Heart left ventricle (tissue), 13 donors: ENCODE results near the gene MYOZ3.

Experiments
- POLR2A ChIP-seq, 2 donors: fragments of 450-650 bp; IDR thresholded peaks; one replicate each; pipeline ENCODE4 v1.6.1; 2017; ENCODE audit warnings: antibody characterized with exemption in 2 of 2, mild to moderate bottlenecking in 2 of 2, moderate library complexity in 2 of 2
- TF ChIP-seq, protein P1 (sequence below), 12 donors: fragments of 200-600 bp; sonication (generic) in 4 of 12; IDR thresholded peaks; one replicate each; pipeline versions ENCODE4 v1.5.0 to v1.8.0; 2018 to 2022; ENCODE audit warnings: antibody characterized with exemption in 12 of 12, mild to moderate bottlenecking in 5 of 12
- donor health status: ischemic (EF 13 %, LVEDD 7.1; RV severe dilation, severe dysfunction).
- donor health status: DM: no; HTN: yes; CAD: no.
- donor health status: DM: no; HTN: no; CAD: no.
- donor health status: ischemic (EF 25% LVEDD 6.9; RV normal size, moderate dysfunction).
- donor health status: ischemic (EF 25% LVEDD 5.7; RV mildly dilated, moderate dysfunction).
- donor health status: ischemic (EF 35%, LVEDD 5.7; RV mildly dilated, moderate dysfunction).
- donor health status: nonischemic (EF 11% LVEDD 7.7; RV severe dilation, severe dysfunction).
- donor health status: DM: yes; HTN: yes; CAD: no.
- donor health status: PGD.
- donor health status: ischemic (EF 29% LVEDD 5.4; RV normal size, mild dysfunction).
- donor health status: nonischemic (EF 23%, LVEDD 6.1; RV moderate dilation, normal function).

GRCh38 chr5:150630461-150631325 lies 30.4 kb upstream of the MYOZ3 start:
- TF ChIP-seq, protein P1, sequence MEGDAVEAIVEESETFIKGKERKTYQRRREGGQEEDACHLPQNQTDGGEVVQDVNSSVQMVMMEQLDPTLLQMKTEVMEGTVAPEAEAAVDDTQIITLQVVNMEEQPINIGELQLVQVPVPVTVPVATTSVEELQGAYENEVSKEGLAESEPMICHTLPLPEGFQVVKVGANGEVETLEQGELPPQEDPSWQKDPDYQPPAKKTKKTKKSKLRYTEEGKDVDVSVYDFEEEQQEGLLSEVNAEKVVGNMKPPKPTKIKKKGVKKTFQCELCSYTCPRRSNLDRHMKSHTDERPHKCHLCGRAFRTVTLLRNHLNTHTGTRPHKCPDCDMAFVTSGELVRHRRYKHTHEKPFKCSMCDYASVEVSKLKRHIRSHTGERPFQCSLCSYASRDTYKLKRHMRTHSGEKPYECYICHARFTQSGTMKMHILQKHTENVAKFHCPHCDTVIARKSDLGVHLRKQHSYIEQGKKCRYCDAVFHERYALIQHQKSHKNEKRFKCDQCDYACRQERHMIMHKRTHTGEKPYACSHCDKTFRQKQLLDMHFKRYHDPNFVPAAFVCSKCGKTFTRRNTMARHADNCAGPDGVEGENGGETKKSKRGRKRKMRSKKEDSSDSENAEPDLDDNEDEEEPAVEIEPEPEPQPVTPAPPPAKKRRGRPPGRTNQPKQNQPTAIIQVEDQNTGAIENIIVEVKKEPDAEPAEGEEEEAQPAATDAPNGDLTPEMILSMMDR (IDR thresholded peaks at IDR 0.05) = no peak
- TF ChIP-seq POLR2A (IDR thresholded peaks at IDR 0.05) = no peak
